Measurements from ENCODE around the gene KDSR. TPM values are rescaled to one million over a fixed set of nuclear protein-coding genes. Genes with fewer than 3 reads are reported as not detected.

The KDSR gene
- total RNA-seq, 1 experiment from 2014 or later = 41.7 TPM

DNA sequence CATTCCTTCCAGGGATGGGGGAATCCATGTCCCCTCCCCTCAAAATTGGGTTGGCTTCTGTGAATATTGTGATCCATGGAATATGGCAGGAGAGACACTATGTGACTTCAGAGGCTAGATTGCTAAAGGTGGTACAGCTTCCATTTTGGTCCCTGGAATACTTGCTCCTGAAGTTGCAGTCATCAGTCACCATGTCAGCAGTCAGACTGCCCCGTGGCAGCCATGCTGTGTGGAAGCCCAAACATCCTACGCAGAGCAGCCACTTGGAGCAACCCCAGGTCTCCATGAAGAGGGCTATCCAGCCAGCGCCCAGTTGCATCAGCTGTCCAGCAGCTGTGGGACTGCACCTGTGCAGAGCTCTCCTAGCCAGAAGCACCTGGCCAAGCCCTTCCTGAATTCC is 15.8 kb upstream of the KDSR start:
- H3K4me3 ChIP-seq = no peak overlapping the region
- H3K4me1 ChIP-seq (replicated peaks; ENCODE audit: insufficient read depth) = no peaks in the 10 kb centered on the region
- H3K79me2 ChIP-seq (ENCODE audit: low read depth) = no peaks in the 10 kb centered on the region
- no TSS peak for BruUV-seq (replicated peaks)
- no peak overlapping the region for H2AFZ ChIP-seq
- H3K27me3 ChIP-seq (ENCODE audit: insufficient read depth, low read depth) = no peaks in the 10 kb centered on the region
- no peak for TF ChIP-seq EZH2 (IDR thresholded peaks at IDR 0.05; ENCODE audit: low read depth)
- TF ChIP-seq, protein P1, sequence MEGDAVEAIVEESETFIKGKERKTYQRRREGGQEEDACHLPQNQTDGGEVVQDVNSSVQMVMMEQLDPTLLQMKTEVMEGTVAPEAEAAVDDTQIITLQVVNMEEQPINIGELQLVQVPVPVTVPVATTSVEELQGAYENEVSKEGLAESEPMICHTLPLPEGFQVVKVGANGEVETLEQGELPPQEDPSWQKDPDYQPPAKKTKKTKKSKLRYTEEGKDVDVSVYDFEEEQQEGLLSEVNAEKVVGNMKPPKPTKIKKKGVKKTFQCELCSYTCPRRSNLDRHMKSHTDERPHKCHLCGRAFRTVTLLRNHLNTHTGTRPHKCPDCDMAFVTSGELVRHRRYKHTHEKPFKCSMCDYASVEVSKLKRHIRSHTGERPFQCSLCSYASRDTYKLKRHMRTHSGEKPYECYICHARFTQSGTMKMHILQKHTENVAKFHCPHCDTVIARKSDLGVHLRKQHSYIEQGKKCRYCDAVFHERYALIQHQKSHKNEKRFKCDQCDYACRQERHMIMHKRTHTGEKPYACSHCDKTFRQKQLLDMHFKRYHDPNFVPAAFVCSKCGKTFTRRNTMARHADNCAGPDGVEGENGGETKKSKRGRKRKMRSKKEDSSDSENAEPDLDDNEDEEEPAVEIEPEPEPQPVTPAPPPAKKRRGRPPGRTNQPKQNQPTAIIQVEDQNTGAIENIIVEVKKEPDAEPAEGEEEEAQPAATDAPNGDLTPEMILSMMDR (conservative IDR thresholded peaks at IDR 0.05) = no peak
- H3K36me3 ChIP-seq (ENCODE audit: low read depth) = no peaks in the 10 kb centered on the region
- no peak for DNase-seq
- no peaks in the 10 kb centered on the region for H3K9me2 ChIP-seq (ENCODE audit: insufficient read depth)
- intact Hi-C loops (cut with micrococcal nuclease; ENCODE audit: unreplicated experiment) = no loop called here
- ChIA-PET POLR2A (ENCODE audit: unreplicated experiment) (no interaction called here), CTCF (no interaction called here)
- H3K27ac ChIP-seq = no peak overlapping the region
- H3F3A ChIP-seq (ENCODE audit: insufficient read depth, low read depth) = peaks cover 2% of the 10 kb centered on the region; the same call in 1 of the 2 replicates
- no peaks in the 10 kb centered on the region for H4K20me1 ChIP-seq (ENCODE audit: insufficient read depth)
- no peaks in the 10 kb centered on the region for H3K9me3 ChIP-seq (ENCODE audit: insufficient read depth, low read depth)
- no peak overlapping the region for H3K4me2 ChIP-seq

DNA sequence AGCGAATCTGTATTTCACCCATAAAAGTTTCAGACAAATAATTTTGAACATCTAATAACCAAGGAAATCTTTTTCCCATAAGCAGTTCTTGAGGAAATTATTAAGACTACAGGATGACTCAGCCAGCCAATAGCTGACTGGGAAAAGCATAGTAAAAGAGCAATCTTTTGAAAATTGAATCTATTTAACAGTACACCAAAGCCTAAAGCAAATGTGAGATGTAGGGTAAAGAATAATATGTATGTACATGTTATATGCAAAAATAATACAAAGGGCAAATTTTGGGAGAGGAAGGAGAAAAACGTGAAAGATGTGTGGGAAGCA is 12.6 kb upstream of the KDSR start:
- CTCF ChIA-PET = no interaction called here

DNA sequence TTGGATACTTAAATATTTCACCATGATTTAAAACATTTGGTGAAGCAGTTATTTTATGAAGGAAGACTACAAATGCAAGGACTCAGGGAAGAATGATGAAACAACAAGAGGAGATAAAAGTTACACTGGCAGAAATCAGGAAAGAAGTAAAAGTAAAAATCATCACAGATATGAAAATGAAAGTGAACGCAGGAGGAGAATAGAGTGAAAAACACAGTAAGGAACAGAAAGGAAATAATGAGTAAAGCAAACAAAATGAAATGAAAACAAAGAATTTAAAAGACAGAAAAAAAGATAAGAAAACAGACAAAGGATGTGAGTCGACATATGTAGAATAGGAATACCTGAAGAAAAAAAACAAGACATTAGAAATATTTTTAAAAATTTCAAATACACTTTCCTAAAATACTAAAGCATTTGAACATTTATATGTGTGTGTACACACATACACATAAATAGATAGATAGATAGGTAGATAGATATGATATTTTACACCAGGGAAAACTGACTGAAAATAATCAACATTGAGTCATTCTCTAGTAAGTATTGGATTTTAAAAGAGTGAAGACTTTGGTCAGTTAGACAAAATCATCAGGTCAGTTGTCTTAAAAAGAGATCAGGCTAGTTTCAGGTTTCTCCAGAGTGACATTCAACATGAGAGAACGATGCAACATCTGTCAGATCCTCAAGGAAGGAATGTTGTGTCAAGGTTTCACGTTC is 12.1 kb upstream of the KDSR start:
- Histone ChIP-seq H2AFZ (no peak overlapping the region), H3K27ac (no peak overlapping the region), H3K9me3 (ENCODE audit: insufficient read depth, low read depth) (no peaks in the 10 kb centered on the region), H3K79me2 (ENCODE audit: low read depth) (no peaks in the 10 kb centered on the region), H3K27me3 (ENCODE audit: insufficient read depth, low read depth) (no peaks in the 10 kb centered on the region), H3K9me2 (ENCODE audit: insufficient read depth) (no peaks in the 10 kb centered on the region), H3K4me1 (replicated peaks; ENCODE audit: insufficient read depth) (no peaks in the 10 kb centered on the region), H3F3A (ENCODE audit: insufficient read depth, low read depth) (no peaks in the 10 kb centered on the region), H4K20me1 (ENCODE audit: insufficient read depth) (no peaks in the 10 kb centered on the region), H3K4me3 (no peak overlapping the region), H3K4me2 (no peak overlapping the region), H3K36me3 (ENCODE audit: low read depth) (no peaks in the 10 kb centered on the region)
- POLR2A ChIA-PET (ENCODE audit: unreplicated experiment) = no interaction called here
- no TSS peak for BruUV-seq (replicated peaks)
- no peak for TF ChIP-seq EZH2 (IDR thresholded peaks at IDR 0.05; ENCODE audit: low read depth)
- TF ChIP-seq, protein P1 (conservative IDR thresholded peaks at IDR 0.05) = no peak
- CTCF ChIA-PET = no interaction called here
- intact Hi-C loops (cut with micrococcal nuclease; ENCODE audit: unreplicated experiment) = no loop called here
- DNase-seq = no peak

More for the DNA sequence above, 12.6 kb upstream of the KDSR start:
- DNase-seq = no peak
- Histone ChIP-seq H2AFZ (no peak overlapping the region), H3K9me2 (ENCODE audit: insufficient read depth) (no peaks in the 10 kb centered on the region), H3K4me2 (no peak overlapping the region), H4K20me1 (ENCODE audit: insufficient read depth) (no peaks in the 10 kb centered on the region), H3F3A (ENCODE audit: insufficient read depth, low read depth) (no peaks in the 10 kb centered on the region), H3K27me3 (ENCODE audit: insufficient read depth, low read depth) (no peaks in the 10 kb centered on the region), H3K9me3 (ENCODE audit: insufficient read depth, low read depth) (no peaks in the 10 kb centered on the region), H3K4me1 (replicated peaks; ENCODE audit: insufficient read depth) (no peaks in the 10 kb centered on the region), H3K79me2 (ENCODE audit: low read depth) (no peaks in the 10 kb centered on the region), H3K36me3 (ENCODE audit: low read depth) (no peaks in the 10 kb centered on the region), H3K27ac (no peak overlapping the region), H3K4me3 (no peak overlapping the region)
- no TSS peak for BruUV-seq (replicated peaks)
- POLR2A ChIA-PET (ENCODE audit: unreplicated experiment) = no interaction called here
- intact Hi-C loops (cut with micrococcal nuclease; ENCODE audit: unreplicated experiment) = no loop called here
- TF ChIP-seq, protein P1 (conservative IDR thresholded peaks at IDR 0.05) = no peak
- TF ChIP-seq EZH2 (IDR thresholded peaks at IDR 0.05; ENCODE audit: low read depth) = no peak

All from PC-9 (cell line).